Measurements from ENCODE around the gene VPS37D. TPM values are rescaled to one million over a fixed set of nuclear protein-coding genes. Genes with fewer than 3 reads are reported as not detected.

The VPS37D gene
- total and polyA plus RNA-seq, 2 experiments from 2014 or later = 2.2 to 7.0 TPM

GRCh38 chr7:73718438-73718881 is 50.8 kb downstream of the VPS37D start:
- Histone ChIP-seq H3K4me2 (peak overlapping the region; percentile 95), H3K9me2 (ENCODE audit: insufficient read depth) (no peaks in the 10 kb centered on the region), H3K4me3 (peak overlapping the region; percentile 86), H3K36me3 (ENCODE audit: insufficient read depth) (no peaks in the 10 kb centered on the region), H3F3A (replicated peaks; ENCODE audit: low read depth) (no peaks in the 10 kb centered on the region), H3K27me3 (ENCODE audit: insufficient read depth) (peaks cover 24% of the 10 kb centered on the region), H3K79me2 (replicated peaks; ENCODE audit: insufficient read depth) (no peaks in the 10 kb centered on the region), H3K27ac (ENCODE audit: low read depth) (no peak overlapping the region), H4K20me1 (replicated peaks; ENCODE audit: insufficient read depth) (no peaks in the 10 kb centered on the region; the same call in 1 of the 2 replicates), H2AFZ (peak overlapping the region; percentile 87; the same call in 1 of the 2 replicates), H3K4me1 (ENCODE audit: insufficient read depth) (no peaks in the 10 kb centered on the region; the same call in 1 of the 2 replicates)
- H3K27ac Mint-ChIP-seq = no peak overlapping the region
- no peaks in the 10 kb centered on the region for H3K36me3 Mint-ChIP-seq (ENCODE audit: low read depth)
- TF ChIP-seq ZNF114 (CRISPR knock-in tag; IDR thresholded peaks at IDR 0.05) (no peak), ZNF462 (CRISPR knock-in tag; IDR thresholded peaks at IDR 0.05) (no peak), ETS1 (IDR thresholded peaks at IDR 0.05) (no peak), EZH2 (IDR thresholded peaks at IDR 0.05; ENCODE audit: low read depth, unreplicated experiment) (no peak), REST (IDR thresholded peaks at IDR 0.05; ENCODE audit: unreplicated experiment) (no peak), POLR2AphosphoS5 (IDR thresholded peaks at IDR 0.05; ENCODE audit: low read depth) (no peak), JUNB (IDR thresholded peaks at IDR 0.05; ENCODE audit: unreplicated experiment) (no peak), ZNF331 (CRISPR knock-in tag; IDR thresholded peaks at IDR 0.05; ENCODE audit: low read depth) (no peak), STAT1 (IDR thresholded peaks at IDR 0.05; ENCODE audit: unreplicated experiment) (no peak), EZH2phosphoT487 (IDR thresholded peaks at IDR 0.05; ENCODE audit: unreplicated experiment) (no peak), NANOG (IDR thresholded peaks at IDR 0.05; ENCODE audit: borderline replicate concordance) (no peak)
- TF ChIP-seq, protein P1, sequence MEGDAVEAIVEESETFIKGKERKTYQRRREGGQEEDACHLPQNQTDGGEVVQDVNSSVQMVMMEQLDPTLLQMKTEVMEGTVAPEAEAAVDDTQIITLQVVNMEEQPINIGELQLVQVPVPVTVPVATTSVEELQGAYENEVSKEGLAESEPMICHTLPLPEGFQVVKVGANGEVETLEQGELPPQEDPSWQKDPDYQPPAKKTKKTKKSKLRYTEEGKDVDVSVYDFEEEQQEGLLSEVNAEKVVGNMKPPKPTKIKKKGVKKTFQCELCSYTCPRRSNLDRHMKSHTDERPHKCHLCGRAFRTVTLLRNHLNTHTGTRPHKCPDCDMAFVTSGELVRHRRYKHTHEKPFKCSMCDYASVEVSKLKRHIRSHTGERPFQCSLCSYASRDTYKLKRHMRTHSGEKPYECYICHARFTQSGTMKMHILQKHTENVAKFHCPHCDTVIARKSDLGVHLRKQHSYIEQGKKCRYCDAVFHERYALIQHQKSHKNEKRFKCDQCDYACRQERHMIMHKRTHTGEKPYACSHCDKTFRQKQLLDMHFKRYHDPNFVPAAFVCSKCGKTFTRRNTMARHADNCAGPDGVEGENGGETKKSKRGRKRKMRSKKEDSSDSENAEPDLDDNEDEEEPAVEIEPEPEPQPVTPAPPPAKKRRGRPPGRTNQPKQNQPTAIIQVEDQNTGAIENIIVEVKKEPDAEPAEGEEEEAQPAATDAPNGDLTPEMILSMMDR (conservative IDR thresholded peaks at IDR 0.05; ENCODE audit: low read depth in 2 of 2) = no peak
- no peaks in the 10 kb centered on the region; the same call in 2 of the 3 replicates for H3K4me1 Mint-ChIP-seq
- DNase-seq (ENCODE audit: low spot score) (no peak), ATAC-seq (no peak)
- H3K9me3 Mint-ChIP-seq = no peaks in the 10 kb centered on the region
- peaks cover 20% of the 10 kb centered on the region for H3K27me3 Mint-ChIP-seq (ENCODE audit: insufficient read depth, low read depth, poor library complexity)
- H3K4me3 Mint-ChIP-seq = peak overlapping the region; percentile 62

Data from GM23338 (cell line).